Liver (tissue), 9 donors: ENCODE results near the gene SLC38A1. TPM values are rescaled to one million over a fixed set of nuclear protein-coding genes. Genes with fewer than 3 reads are reported as not detected.

Experiments
- DNase-seq: peaks from one replicate; pipeline ENCODE4 v3.0.0-alpha.2; 2017; ENCODE audit warnings: low spot score
- H3K27ac ChIP-seq, 2 donors: one replicate each; pipeline ENCODE4 v1.7.0; 2013; ENCODE audit warnings: inconsistent platforms in 2 of 2, low read length in 2 of 2, control low read depth in 1 of 2, low read depth in 1 of 2, mild to moderate bottlenecking in 1 of 2
- H3K27me3 ChIP-seq, 4 donors: one replicate each; pipeline versions ENCODE4 v1.6.1 to v1.7.0; 2013; ENCODE audit warnings: low read length in 3 of 4, inconsistent platforms in 1 of 4, mild to moderate bottlenecking in 1 of 4, moderate library complexity in 1 of 4; ENCODE audit not compliant: control insufficient read depth in 4 of 4, insufficient read depth in 4 of 4
- H3K36me3 ChIP-seq, 4 donors: one replicate each; pipeline versions ENCODE4 v1.6.1 to v1.7.0; 2013; ENCODE audit warnings: low read length in 3 of 4, mild to moderate bottlenecking in 3 of 4, low read depth in 1 of 4, moderate library complexity in 1 of 4; ENCODE audit not compliant: control insufficient read depth in 4 of 4, insufficient read depth in 3 of 4
- H3K4me1 ChIP-seq, 4 donors: one replicate each; pipeline versions ENCODE4 v1.6.1 to v1.7.0; 2013; ENCODE audit warnings: low read length in 3 of 4, mild to moderate bottlenecking in 3 of 4, moderate library complexity in 1 of 4; ENCODE audit not compliant: control insufficient read depth in 4 of 4, insufficient read depth in 4 of 4
- H3K4me3 ChIP-seq, 3 donors: one replicate each; pipeline versions ENCODE4 v1.6.1 to v1.7.0; 2013; ENCODE audit warnings: low read length in 3 of 3, control low read depth in 1 of 3, low read depth in 1 of 3, mild to moderate bottlenecking in 1 of 3
- H3K9ac ChIP-seq, 2 donors: one replicate each; pipeline ENCODE4 v1.7.0; 2013; ENCODE audit warnings: low read length in 2 of 2, mild to moderate bottlenecking in 2 of 2, moderate library complexity in 2 of 2, control low read depth in 1 of 2, low read depth in 1 of 2
- H3K9me3 ChIP-seq, 4 donors: one replicate each; pipeline versions ENCODE4 v1.6.1 to v1.7.0; 2013; ENCODE audit warnings: low read length in 3 of 4; ENCODE audit not compliant: control insufficient read depth in 4 of 4
- EGR1 ChIP-seq, 2 donors: IDR thresholded peaks; 2 replicates each; pipeline ENCODE4 v1.6.1; 2016 to 2018; ENCODE audit warnings: antibody characterized with exemption in 2 of 2, low read depth in 2 of 2
- FOXA1 ChIP-seq: IDR thresholded peaks from 2 replicates; pipeline ENCODE4 v1.6.1; 2016; ENCODE audit warnings: antibody characterized with exemption
- FOXA2 ChIP-seq: IDR thresholded peaks from 2 replicates; pipeline ENCODE4 v1.6.1; 2016; ENCODE audit warnings: antibody characterized with exemption
- GABPA ChIP-seq, 2 donors: IDR thresholded peaks in 1 of 2; conservative IDR thresholded peaks in 1 of 2; 2 replicates each; pipeline ENCODE4 v1.6.1; 2016; ENCODE audit warnings: antibody characterized with exemption in 2 of 2, mild to moderate bottlenecking in 1 of 2, moderate library complexity in 1 of 2
- HNF4A ChIP-seq, 2 donors: conservative IDR thresholded peaks; 2 replicates each; pipeline ENCODE4 v1.6.1; 2016; ENCODE audit warnings: antibody characterized with exemption in 2 of 2, mild to moderate bottlenecking in 2 of 2
- HNF4G ChIP-seq: IDR thresholded peaks from 2 replicates; pipeline ENCODE4 v1.6.1; 2016; ENCODE audit warnings: antibody characterized with exemption
- JUND ChIP-seq, 2 donors: IDR thresholded peaks; 2 replicates each; pipeline ENCODE4 v1.6.1; 2016; ENCODE audit warnings: antibody characterized with exemption in 2 of 2
- NR2F2 ChIP-seq: IDR thresholded peaks from 2 replicates; pipeline ENCODE4 v1.6.1; 2016; ENCODE audit warnings: antibody characterized with exemption
- RAD21 ChIP-seq, 2 donors: IDR thresholded peaks; 2 replicates each; pipeline ENCODE4 v1.6.1; 2016; ENCODE audit warnings: antibody characterized with exemption in 2 of 2, mild to moderate bottlenecking in 2 of 2
- RXRA ChIP-seq, 2 donors: IDR thresholded peaks; 2 replicates each; pipeline ENCODE4 v1.6.1; 2017 to 2018; ENCODE audit warnings: antibody characterized with exemption in 2 of 2, mild to moderate bottlenecking in 1 of 2
- SP1 ChIP-seq: IDR thresholded peaks from 2 replicates; pipeline ENCODE4 v1.6.1; 2018; ENCODE audit warnings: antibody characterized with exemption, mild to moderate bottlenecking
- TAF1 ChIP-seq: conservative IDR thresholded peaks from 2 replicates; pipeline ENCODE4 v1.6.1; 2016; ENCODE audit warnings: antibody characterized with exemption, mild to moderate bottlenecking
- YY1 ChIP-seq: IDR thresholded peaks from 2 replicates; pipeline ENCODE4 v1.6.1; 2016; ENCODE audit warnings: antibody characterized with exemption, mild to moderate bottlenecking
- WGBS: extraction: QIAGEN DNeasy Blood & Tissue Kit; methylation state at CpG from one replicate; pipeline ENCODE4 v1.1.7; 2013; 5-methylcytosine and 5-hydroxymethylcytosine counted together
- polyA plus RNA-seq, 2 donors: library from polyadenylated mRNA; stranded (reverse) in 1 of 2; unstranded in 1 of 2; fragments of 200-250 nt in 1 of 2; fragments of >200 nt in 1 of 2; fragmentation: Nextera tagmentation in 1 of 2; extraction: Ambion mirVana in 1 of 2; gene quantifications; one replicate each; pipeline versions ENCODE4 v1.2.1 to v1.2.3, GENCODE V29; 2013 to 2015
- total RNA-seq, 2 donors: library from RNA; depleted of rRNA; stranded (reverse); fragments of >200 nt; gene quantifications; one replicate each; pipeline ENCODE4 v1.2.3, GENCODE V29; 2014
- TF ChIP-seq, protein P1 (sequence below): IDR thresholded peaks from 2 replicates; pipeline ENCODE4 v1.6.1; 2016; ENCODE audit warnings: antibody characterized with exemption
- TF ChIP-seq, protein P2 (sequence below): fragments of 150-350 bp; IDR thresholded peaks from 2 replicates; pipeline ENCODE4 v1.5.1; 2017; ENCODE audit warnings: improper control_type of control experiment, low read depth, low read length; ENCODE audit not compliant: missing input control
- TF ChIP-seq, protein P3 (sequence below): IDR thresholded peaks from 2 replicates; pipeline ENCODE4 v1.6.1; 2016; ENCODE audit warnings: antibody characterized with exemption, mild to moderate bottlenecking
- TF ChIP-seq, protein P4 (sequence below): IDR thresholded peaks from 2 replicates; pipeline ENCODE4 v1.6.1; 2016; ENCODE audit warnings: antibody characterized with exemption
- TF ChIP-seq, protein P5 (sequence below): IDR thresholded peaks from 2 replicates; pipeline ENCODE4 v1.6.1; 2016; ENCODE audit warnings: antibody characterized with exemption
- donor health status: healthy.
- donor health status: healthy.
- donor health status: healthy.
- donor health status: healthy.
- donor health status: healthy.

SLC38A1 gene
- total and polyA plus RNA-seq, 4 donors: 6.2 to 14.9 (median 9.6) TPM

DNA sequence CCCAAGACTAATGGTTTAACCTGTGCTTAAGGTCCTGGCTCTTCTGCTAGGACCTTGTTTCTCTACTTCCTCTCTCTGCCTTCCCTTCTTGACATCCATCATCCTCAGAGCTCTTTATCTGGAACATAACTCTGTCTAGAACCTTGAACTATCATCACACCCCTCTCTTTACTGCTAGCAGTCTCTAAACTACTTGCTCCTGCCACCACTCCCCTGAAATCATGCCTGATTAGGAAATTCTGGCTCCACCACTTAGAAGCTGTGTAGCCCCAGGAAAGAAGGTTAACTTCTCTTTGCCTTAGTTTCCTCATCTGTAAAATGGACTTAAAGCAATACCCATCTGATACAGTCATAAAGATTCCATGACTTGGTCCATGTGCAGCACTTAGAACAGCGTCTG lies 9.1 kb downstream of the SLC38A1 start:
- Histone ChIP-seq H3K27me3 (no peaks in the 10 kb centered on the region), H3K36me3 (no peaks in the 10 kb centered on the region), H3K9me3 (no peaks in the 10 kb centered on the region), H3K4me3 (no peak overlapping the region), H3K9ac (no peak overlapping the region), H3K4me1 (no peaks in the 10 kb centered on the region), H3K27ac (no peak overlapping the region)
- DNase-seq: no peak
- no peak for TF ChIP-seq FOXA1
- no peak for TF ChIP-seq FOXA2
- TF ChIP-seq, protein P1, sequence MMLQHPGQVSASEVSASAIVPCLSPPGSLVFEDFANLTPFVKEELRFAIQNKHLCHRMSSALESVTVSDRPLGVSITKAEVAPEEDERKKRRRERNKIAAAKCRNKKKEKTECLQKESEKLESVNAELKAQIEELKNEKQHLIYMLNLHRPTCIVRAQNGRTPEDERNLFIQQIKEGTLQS: no peak
- TF ChIP-seq JUND (IDR thresholded peaks at IDR 0.05): no peak
- TF ChIP-seq YY1: no peak
- no peak for TF ChIP-seq EGR1 (IDR thresholded peaks at IDR 0.05; ENCODE audit: low read depth in 2 of 2)
- TF ChIP-seq NR2F2: no peak
- TF ChIP-seq, protein P2, sequence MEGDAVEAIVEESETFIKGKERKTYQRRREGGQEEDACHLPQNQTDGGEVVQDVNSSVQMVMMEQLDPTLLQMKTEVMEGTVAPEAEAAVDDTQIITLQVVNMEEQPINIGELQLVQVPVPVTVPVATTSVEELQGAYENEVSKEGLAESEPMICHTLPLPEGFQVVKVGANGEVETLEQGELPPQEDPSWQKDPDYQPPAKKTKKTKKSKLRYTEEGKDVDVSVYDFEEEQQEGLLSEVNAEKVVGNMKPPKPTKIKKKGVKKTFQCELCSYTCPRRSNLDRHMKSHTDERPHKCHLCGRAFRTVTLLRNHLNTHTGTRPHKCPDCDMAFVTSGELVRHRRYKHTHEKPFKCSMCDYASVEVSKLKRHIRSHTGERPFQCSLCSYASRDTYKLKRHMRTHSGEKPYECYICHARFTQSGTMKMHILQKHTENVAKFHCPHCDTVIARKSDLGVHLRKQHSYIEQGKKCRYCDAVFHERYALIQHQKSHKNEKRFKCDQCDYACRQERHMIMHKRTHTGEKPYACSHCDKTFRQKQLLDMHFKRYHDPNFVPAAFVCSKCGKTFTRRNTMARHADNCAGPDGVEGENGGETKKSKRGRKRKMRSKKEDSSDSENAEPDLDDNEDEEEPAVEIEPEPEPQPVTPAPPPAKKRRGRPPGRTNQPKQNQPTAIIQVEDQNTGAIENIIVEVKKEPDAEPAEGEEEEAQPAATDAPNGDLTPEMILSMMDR: no peak
- no peak for TF ChIP-seq SP1
- TF ChIP-seq HNF4A (conservative IDR thresholded peaks at IDR 0.05): no peak
- TF ChIP-seq TAF1: no peak
- no peak for TF ChIP-seq RAD21 (IDR thresholded peaks at IDR 0.05)
- TF ChIP-seq GABPA (IDR thresholded peaks at IDR 0.05 in 1 of 2, conservative IDR thresholded peaks at IDR 0.05 in 1 of 2): no peak
- TF ChIP-seq, protein P3, sequence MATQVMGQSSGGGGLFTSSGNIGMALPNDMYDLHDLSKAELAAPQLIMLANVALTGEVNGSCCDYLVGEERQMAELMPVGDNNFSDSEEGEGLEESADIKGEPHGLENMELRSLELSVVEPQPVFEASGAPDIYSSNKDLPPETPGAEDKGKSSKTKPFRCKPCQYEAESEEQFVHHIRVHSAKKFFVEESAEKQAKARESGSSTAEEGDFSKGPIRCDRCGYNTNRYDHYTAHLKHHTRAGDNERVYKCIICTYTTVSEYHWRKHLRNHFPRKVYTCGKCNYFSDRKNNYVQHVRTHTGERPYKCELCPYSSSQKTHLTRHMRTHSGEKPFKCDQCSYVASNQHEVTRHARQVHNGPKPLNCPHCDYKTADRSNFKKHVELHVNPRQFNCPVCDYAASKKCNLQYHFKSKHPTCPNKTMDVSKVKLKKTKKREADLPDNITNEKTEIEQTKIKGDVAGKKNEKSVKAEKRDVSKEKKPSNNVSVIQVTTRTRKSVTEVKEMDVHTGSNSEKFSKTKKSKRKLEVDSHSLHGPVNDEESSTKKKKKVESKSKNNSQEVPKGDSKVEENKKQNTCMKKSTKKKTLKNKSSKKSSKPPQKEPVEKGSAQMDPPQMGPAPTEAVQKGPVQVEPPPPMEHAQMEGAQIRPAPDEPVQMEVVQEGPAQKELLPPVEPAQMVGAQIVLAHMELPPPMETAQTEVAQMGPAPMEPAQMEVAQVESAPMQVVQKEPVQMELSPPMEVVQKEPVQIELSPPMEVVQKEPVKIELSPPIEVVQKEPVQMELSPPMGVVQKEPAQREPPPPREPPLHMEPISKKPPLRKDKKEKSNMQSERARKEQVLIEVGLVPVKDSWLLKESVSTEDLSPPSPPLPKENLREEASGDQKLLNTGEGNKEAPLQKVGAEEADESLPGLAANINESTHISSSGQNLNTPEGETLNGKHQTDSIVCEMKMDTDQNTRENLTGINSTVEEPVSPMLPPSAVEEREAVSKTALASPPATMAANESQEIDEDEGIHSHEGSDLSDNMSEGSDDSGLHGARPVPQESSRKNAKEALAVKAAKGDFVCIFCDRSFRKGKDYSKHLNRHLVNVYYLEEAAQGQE: no peak
- TF ChIP-seq, protein P4, sequence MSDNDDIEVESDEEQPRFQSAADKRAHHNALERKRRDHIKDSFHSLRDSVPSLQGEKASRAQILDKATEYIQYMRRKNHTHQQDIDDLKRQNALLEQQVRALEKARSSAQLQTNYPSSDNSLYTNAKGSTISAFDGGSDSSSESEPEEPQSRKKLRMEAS: no peak
- TF ChIP-seq HNF4G: no peak
- TF ChIP-seq RXRA (IDR thresholded peaks at IDR 0.05): no peak
- TF ChIP-seq, protein P5, sequence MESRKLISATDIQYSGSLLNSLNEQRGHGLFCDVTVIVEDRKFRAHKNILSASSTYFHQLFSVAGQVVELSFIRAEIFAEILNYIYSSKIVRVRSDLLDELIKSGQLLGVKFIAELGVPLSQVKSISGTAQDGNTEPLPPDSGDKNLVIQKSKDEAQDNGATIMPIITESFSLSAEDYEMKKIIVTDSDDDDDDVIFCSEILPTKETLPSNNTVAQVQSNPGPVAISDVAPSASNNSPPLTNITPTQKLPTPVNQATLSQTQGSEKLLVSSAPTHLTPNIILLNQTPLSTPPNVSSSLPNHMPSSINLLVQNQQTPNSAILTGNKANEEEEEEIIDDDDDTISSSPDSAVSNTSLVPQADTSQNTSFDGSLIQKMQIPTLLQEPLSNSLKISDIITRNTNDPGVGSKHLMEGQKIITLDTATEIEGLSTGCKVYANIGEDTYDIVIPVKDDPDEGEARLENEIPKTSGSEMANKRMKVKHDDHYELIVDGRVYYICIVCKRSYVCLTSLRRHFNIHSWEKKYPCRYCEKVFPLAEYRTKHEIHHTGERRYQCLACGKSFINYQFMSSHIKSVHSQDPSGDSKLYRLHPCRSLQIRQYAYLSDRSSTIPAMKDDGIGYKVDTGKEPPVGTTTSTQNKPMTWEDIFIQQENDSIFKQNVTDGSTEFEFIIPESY: no peak
- WGBS: 87% methylated on average over 1 of the region's 1 CpG
